NCI-H2029 treated with DMSO at 0.1 percent for 48 hours (cell line): ENCODE measurements around the gene RUFY4.

Source experiments
- DNase-seq: peaks from one replicate; lab custom pipeline; 2025; lab: John Stamatoyannopoulos, UW

RUFY4 gene, protein sequence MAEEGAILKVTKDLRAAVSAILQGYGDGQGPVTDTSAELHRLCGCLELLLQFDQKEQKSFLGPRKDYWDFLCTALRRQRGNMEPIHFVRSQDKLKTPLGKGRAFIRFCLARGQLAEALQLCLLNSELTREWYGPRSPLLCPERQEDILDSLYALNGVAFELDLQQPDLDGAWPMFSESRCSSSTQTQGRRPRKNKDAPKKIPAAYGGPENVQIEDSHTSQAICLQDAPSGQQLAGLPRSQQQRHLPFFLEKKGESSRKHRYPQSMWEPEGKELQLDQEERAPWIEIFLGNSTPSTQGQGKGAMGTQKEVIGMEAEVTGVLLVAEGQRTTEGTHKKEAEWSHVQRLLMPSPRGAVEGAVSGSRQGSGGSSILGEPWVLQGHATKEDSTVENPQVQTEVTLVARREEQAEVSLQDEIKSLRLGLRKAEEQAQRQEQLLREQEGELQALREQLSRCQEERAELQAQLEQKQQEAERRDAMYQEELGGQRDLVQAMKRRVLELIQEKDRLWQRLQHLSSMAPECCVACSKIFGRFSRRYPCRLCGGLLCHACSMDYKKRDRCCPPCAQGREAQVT

GRCh38 chr2:218068721-218069334, at the start of gene RUFY4:
RUFY4 (plus strand) TSS chr2:218069253; CDS start chr2:218070606, 1,353 bp downstream.
- DNase-seq: peak; percentile 74

DNA sequence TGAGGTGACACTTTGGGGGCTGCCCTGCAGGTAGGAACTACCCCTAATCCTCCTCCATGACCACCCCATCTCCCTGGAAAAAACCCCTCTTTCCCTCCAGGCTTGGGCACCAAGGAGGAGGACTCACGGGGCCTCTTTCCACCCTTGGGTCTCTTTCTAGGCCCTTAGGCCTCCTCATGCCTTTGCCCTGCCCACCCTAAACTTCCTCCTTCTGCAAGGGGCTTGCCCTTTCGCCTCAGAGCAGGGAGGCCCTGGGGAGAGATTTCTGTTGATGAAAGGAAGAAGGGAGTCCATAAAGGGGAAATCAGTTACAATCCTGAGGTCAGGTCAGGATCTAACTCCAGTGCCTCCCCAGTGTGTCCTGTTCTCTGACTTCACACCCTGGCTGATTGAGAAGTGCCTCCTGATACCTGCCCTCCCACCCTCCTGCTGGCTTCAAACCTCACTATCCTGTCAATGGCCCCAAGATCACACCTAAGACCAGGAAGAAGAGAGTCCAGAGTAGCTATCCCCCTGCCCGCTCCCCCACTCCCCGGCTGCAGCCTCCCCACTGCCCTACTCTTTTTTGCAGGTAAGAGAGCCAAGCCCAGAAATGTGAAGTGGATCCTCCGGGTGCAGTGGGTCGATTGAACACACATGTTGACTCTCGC, 49.5 kb upstream of the RUFY4 start:
- DNase-seq: no peak

DNA sequence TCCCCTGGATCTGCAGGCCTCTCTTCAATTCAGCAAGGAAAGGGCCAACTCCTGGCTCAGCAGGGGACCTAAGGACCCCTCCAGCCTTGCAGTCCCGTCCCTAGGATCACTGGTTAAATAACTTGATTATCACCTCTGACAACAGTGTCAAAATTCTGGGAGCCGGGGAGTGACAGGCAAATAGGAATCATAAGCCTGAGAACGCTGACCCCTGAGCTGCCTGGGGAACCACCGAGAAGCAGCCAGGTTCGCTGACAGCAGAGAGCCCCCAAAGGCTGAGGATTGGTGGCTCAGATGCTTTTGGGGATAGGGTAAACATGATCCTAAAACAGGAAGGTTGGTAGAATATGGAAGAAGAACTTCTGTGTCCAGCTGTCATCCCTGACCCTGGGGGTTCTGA, 48.8 kb upstream of the RUFY4 start:
- no peak for DNase-seq

- DNase-seq: no peak
These were observed 48.0 kb upstream of the RUFY4 start for GRCh38 chr2:218020966-218021535.

DNA sequence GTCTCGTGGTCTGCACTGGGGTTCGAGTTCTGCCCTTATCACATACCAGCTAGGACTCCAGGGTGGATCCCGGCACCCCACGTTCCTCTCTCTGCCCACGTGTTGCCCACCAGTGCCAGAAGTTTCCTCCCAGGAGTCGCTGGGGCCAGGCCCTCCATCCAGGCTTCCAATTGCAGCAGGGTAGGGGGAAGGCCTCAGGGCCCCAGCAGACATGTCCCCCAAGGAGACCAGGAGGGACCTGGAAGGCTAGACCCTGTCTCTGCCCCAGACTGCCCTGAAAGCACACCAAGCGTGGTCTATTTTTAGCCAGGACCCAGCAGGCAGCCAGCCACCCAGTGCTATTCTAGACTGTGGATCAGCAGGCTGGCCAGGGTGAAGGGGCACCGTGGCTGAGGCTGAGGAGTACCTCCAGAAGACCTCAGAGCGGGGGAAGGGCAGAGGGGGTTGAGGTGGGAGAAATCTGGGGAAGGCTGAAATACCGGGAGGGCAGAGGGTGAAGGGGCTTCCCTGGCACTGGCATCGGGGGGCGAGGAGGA, 47.4 kb upstream of the RUFY4 start:
- DNase-seq: no peak

GRCh38 chr2:218022131-218022850, 46.8 kb upstream of the RUFY4 start:
- no peak for DNase-seq

- no peak for DNase-seq
These were observed 46.1 kb upstream of the RUFY4 start for GRCh38 chr2:218022851-218023530.

DNA sequence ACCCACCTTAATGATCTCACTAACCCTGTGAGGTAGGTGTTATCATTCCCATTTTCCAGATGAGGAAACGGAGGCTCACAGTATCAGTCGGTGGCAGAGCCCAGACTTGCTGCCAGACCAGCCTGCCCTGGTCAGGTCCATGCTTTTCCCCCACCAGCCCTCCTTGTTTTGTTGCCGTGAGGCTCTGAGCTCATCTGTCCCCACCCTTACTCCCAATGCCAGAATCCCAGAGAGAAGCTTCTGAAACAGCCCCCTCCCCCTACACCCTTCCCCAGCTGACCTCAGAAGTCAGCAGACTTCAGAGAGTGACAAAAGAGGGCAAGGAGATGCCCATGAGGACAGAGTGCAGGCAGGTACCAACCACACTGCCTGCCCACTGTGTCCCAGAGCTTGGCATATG, 45.4 kb upstream of the RUFY4 start:
- DNase-seq: no peak

DNA sequence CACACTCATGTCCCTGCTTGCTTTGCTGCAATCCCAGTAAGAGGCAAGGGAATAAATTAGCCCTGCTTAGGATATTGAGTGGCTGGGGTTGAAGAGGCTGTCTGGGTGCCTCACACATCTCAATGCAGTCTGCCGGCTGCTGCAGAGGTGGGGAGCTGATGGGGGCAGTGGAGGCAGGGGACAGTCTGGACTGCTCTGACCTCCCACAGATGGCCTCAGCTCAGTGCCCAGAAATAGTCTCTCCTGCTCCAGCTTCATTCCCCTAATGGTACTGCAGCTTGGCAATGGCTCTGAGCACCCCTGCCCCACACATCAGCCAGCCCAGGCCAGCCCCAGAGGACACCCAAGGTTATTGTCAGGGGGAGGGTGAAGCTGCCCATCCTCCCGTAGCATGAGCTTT, 44.7 kb upstream of the RUFY4 start:
- DNase-seq: no peak

DNA sequence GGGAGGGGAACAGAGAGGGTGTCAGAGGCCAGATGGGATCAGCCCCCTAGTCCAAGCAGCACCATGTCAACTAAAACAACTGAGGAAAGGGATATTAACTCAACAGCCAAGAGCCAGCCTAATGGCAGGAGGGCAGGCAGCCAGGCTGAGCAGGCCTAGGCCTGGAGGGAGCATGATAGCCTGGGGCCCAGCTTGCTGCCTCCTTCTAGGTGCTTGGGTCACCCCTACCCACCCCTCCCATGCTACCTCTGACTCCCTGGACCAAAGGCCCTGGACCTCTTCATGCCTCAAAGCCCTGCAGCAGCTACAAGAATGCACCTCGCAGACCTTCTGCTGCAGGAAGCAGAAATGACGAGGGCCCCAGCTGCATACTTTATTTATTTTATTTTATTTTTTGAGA, 44.2 kb upstream of the RUFY4 start:
- DNase-seq: no peak

- no peak for DNase-seq
These were observed 42.8 kb upstream of the RUFY4 start for GRCh38 chr2:218026244-218026643.

DNA sequence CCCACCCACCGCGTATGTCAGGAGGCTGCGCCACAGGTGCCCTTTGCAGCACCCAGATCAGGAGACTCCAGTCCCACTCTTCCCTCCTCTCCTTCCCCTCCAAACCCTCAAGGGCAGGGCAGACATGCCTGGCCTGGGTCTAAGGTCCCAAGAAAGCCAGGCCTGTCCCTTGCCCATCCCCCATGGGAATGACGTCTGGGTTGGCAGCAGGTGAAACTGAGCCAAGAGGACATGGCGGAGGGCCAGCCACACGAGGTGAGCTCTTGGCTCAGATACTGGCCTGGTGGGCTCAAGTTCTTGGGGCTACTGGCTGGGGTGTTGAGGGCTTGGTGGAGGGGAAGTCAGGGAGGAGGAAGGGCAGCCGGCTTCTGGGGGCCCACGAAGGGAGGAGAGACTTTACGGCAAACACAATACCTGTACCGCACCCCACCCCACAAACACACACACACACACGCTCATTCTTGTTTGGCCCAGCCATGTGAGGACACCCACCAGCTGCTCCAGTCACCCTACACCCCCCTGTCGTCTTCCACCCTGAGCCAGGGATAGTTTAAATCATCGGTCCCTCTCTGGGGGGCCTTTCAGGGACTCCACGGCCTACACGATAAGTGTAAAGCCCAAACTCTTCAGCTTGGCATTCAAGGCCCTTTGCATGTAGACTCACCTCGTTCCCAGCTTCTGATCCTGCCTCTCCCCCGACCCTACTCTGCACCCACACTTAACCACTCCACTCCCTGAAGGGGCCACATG, 42.2 kb upstream of the RUFY4 start:
- DNase-seq: peak; percentile 57

DNA sequence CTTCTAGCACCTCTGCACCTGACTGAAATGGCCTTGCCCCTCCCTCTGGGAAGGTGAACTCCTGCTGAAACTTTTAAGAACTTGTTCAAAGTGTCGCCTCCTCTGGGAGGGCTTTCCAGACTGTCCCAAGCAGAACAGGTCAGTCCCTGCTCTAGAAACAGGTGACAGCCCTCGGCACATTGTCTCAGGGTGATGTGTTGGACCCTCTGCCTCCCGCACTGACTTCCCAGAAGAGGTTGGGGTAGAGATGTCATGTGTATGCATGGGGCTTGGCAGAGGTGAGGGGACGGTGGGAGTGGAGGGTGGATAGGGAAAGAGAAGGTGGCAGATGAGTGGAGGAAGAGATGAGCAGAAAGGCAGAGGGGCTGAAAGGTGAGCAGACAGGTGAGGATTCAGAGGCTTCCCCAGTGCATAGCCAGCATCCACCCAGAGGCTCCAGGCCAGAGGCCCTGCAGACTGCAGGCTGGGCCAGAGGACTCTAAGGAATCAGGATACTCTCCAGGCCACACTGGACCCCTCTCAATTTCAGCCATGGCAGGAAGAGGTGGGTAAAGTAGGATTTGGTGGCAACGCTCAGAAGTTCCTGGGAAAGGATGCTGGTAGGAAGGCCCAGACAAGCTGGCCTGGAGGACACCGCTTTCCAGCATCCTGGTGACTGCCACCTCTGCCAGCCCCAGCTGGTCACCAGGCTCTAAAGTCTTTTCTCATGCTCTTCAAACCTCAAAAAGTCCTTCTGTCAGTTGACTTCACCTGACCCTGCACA, 41.4 kb upstream of the RUFY4 start:
- DNase-seq: no peak

GRCh38 chr2:218028189-218028495, 40.9 kb upstream of the RUFY4 start:
- no peak for DNase-seq

DNA sequence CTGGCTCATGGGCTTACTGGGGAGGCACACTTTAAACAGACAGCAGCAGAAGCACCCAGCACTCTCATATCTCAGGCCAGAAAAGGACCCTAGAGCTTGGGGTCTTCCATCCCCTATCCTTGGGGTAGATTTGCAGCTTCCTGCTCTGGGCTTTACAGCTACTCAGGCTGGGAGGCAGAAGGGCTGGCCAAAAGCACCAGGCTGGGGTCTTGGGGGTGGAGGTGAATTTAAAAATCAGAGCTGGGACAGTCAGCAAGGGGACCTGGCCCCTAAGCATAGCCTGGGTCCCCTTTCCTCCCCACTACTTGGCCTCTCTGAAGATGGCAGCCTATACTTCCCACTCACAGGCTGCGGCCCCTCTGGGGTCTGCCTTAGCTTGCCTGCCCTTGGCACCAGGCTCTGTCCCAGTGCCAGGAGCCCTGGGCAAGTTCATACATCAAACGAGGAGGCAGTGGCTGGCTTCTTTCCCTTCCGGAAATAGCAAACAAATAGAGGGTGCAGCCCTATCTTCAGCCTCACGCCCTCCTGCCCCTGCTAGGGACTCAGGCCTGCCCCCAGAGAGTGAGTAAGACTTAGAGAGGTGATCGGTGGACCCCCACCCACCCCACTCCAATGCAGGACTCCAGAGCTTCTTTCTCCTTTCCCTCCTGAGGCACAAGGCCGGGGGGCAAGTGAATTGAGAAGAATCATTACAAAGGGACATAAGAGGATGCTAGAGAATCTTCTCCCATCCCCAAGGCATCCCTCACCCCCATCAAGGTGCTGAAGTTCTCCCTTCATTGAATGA, 40.3 kb upstream of the RUFY4 start:
- no peak for DNase-seq

DNA sequence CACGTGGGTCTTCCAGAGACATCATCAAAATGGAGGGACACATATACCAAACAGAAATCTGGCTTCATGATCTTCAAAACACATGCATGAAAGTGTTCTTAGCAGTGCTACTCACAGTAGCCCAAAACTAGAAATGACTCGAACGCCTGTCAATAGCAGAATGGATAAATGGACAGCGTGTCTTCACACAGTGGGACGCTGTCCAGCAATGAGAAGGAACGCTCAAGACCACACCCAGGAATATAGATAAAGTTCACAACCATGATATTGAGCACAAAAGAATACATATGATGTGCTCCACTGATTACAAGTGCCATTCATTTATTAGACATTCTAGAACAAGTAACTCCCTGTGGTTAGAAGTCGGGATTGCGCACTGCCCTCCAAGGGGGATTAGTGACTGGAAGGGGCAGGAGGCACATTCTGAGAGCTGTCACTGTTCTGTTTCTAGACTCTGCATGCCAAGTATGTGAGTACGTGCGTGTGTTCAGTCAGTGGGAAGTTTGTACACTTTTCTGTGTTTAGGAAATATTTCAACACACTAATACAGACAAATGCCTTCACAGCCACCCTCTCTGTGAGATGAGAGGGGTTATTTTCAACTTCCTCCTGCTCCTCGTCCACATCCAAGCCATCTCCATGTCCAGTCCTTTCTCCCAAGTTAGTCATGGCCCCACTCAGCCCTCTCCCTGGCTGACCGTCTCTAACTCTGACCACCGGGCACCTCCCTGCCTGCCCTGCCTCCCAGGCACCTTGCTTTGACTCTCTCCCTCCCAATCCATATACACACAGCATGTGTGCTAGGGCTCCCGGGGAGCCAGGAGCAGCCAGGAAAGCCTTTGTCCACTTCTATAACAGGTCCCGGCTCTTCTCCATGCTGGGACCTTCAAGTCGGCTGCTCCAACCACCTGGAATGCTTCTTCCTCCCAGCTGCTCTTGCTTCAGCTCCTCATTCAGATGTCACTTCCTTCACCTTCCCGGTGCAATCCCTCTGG, 39.4 kb upstream of the RUFY4 start:
- no peak for DNase-seq

DNA sequence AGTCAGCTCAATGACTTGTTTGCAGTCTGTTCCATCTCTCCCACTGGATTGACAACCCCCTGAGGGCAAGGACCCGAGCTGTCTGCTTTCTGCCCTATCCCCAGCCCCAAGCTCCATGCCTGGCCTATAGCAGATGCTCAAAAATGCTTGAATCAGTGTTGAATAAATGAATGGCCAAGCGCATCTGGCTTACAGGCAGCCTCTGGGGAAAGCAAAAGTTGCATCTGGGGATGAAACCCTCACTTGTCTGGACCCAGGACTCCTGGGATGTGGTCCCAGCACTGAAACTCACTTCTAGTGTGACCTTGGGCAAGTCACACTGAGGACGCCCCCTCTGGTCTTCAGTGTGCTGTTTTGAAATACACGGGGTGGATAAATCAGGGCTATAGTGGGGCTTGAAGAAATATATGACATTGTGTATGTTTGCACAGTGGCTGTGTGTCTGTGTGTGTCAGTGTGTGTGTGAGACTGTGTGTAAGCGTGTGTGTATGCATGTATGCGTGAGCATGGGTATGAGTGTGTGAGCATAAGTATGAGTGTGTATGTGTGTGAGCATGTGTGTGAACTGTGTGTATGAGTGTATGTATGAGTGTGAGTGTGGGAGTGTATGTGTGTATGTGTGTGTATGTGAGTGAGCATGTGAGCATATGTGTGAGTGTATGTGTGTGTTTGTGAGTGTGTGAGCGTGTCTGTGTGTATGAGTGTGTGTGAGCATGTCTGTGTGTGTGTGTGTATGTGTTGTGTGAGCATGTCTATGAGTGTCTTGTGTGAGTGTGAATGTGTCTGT, 38.5 kb upstream of the RUFY4 start:
- DNase-seq: no peak
